OCI-LY1 (cell line): Measurements from ENCODE around the gene FAM199X.

Experiments used
- H2AFZ ChIP-seq: fragments of 200-600 bp; sonication (generic), shearing (Covaris generic); 2 replicates; pipeline ENCODE4 v1.6.0; 2014; ENCODE audit warnings: antibody characterized with exemption, mild to moderate bottlenecking, low read length
- H3F3A ChIP-seq: fragments of 200-600 bp; sonication (generic), shearing (Covaris generic); 2 replicates; pipeline ENCODE4 v1.6.0; 2014; ENCODE audit warnings: mild to moderate bottlenecking, antibody characterized with exemption, low read length, moderate library complexity; ENCODE audit not compliant: insufficient read depth
- H3K27ac ChIP-seq: fragments of 200-600 bp; sonication (generic); 2 replicates; pipeline ENCODE4 v1.5.1; 2014; ENCODE audit warnings: low read length, mixed run types, mild to moderate bottlenecking, low read depth; ENCODE audit not compliant: poor library complexity, severe bottlenecking
- H3K27me3 ChIP-seq: fragments of 200-600 bp; sonication (generic); 2 replicates; pipeline ENCODE4 v1.6.0; 2014; ENCODE audit warnings: antibody characterized with exemption, mild to moderate bottlenecking, low read length, moderate library complexity; ENCODE audit not compliant: insufficient read depth
- H3K36me3 ChIP-seq: fragments of 200-600 bp; sonication (generic); 2 replicates; pipeline ENCODE4 v1.6.1; 2014; ENCODE audit warnings: mild to moderate bottlenecking, antibody characterized with exemption, low read length, moderate library complexity, mixed read lengths; ENCODE audit not compliant: insufficient read depth
- H3K4me1 ChIP-seq: fragments of 200-600 bp; sonication (generic); 2 replicates; pipeline ENCODE4 v1.5.1; 2014; ENCODE audit warnings: mild to moderate bottlenecking, low read length, moderate library complexity; ENCODE audit not compliant: insufficient read depth, severe bottlenecking
- H3K4me2 ChIP-seq: fragments of 200-600 bp; sonication (generic), shearing (Covaris generic); 2 replicates; pipeline ENCODE4 v1.6.1; 2014; ENCODE audit warnings: low read length
- H3K4me3 ChIP-seq: fragments of 200-600 bp; sonication (generic); 2 replicates; pipeline ENCODE4 v1.5.1; 2014; ENCODE audit warnings: low read length, low read depth, mild to moderate bottlenecking, mixed read lengths; ENCODE audit not compliant: poor library complexity, severe bottlenecking
- H3K79me2 ChIP-seq: fragments of 200-600 bp; shearing (Covaris generic); 2 replicates; pipeline ENCODE4 v1.6.1; 2016; ENCODE audit warnings: mixed run types, low read length, mixed read lengths; ENCODE audit not compliant: insufficient read depth
- H3K9ac ChIP-seq: fragments of 200-600 bp; sonication (generic), shearing (Covaris generic); 2 replicates; pipeline ENCODE4 v1.6.1; 2014; ENCODE audit warnings: mild to moderate bottlenecking, low read length, mixed read lengths
- H3K9me2 ChIP-seq: fragments of 200-600 bp; sonication (generic), shearing (Covaris generic); 2 replicates; pipeline ENCODE4 v1.6.1; 2014; ENCODE audit warnings: low read depth, mild to moderate bottlenecking, low read length, mixed read lengths
- H3K9me3 ChIP-seq: fragments of 200-600 bp; shearing (Covaris generic); 2 replicates; pipeline ENCODE4 v1.6.1; 2014; ENCODE audit warnings: low read length, mixed read lengths
- H4K20me1 ChIP-seq: fragments of 200-600 bp; sonication (generic), shearing (Covaris generic); 2 replicates; pipeline ENCODE4 v1.6.0; 2016; ENCODE audit warnings: mild to moderate bottlenecking, low read length; ENCODE audit not compliant: insufficient read depth
- EZH2 ChIP-seq: fragments of 200-600 bp; sonication (generic), shearing (Covaris generic); IDR thresholded peaks from 2 replicates; pipeline ENCODE4 v1.8.0; 2017; ENCODE audit warnings: borderline replicate concordance, mixed run types, mild to moderate bottlenecking, antibody characterized with exemption, low read length, moderate library complexity, mixed read lengths
- TF ChIP-seq, protein P1 (sequence below): fragments of 200-600 bp; sonication (generic), shearing (Covaris generic); IDR thresholded peaks from 2 replicates; pipeline ENCODE4 v1.5.1; 2017; ENCODE audit warnings: mild to moderate bottlenecking, antibody characterized with exemption, low read length, moderate library complexity, mixed read lengths

FAM199X gene

DNA sequence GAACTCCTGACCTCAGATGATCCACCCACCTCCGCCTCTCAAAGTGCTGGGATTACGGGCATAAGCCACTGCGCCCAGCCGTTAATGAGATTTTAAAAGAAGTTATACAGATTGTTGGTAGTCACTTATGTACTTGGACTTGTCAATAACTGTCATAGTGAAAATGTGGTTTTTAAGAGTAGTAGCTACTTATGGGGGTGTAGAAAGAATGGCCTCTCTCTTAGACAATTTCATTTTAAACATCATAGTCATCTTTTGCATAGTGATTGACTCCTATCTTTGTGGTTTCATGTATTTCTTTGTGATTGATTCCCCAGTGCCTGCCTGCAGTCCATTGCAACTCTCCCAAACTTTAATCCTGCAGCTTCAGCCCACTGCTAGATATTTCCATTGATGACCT lies 17.4 kb downstream of the FAM199X start:
- no peaks in the 10 kb centered on the region for H3F3A ChIP-seq
- no peak overlapping the region for H3K4me3 ChIP-seq
- H3K36me3 ChIP-seq = peaks cover 11% of the 10 kb centered on the region
- no peak overlapping the region for H2AFZ ChIP-seq
- H3K4me2 ChIP-seq = no peak overlapping the region
- no peaks in the 10 kb centered on the region for H3K4me1 ChIP-seq
- H3K9me2 ChIP-seq = no peaks in the 10 kb centered on the region
- TF ChIP-seq, protein P1, sequence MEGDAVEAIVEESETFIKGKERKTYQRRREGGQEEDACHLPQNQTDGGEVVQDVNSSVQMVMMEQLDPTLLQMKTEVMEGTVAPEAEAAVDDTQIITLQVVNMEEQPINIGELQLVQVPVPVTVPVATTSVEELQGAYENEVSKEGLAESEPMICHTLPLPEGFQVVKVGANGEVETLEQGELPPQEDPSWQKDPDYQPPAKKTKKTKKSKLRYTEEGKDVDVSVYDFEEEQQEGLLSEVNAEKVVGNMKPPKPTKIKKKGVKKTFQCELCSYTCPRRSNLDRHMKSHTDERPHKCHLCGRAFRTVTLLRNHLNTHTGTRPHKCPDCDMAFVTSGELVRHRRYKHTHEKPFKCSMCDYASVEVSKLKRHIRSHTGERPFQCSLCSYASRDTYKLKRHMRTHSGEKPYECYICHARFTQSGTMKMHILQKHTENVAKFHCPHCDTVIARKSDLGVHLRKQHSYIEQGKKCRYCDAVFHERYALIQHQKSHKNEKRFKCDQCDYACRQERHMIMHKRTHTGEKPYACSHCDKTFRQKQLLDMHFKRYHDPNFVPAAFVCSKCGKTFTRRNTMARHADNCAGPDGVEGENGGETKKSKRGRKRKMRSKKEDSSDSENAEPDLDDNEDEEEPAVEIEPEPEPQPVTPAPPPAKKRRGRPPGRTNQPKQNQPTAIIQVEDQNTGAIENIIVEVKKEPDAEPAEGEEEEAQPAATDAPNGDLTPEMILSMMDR = no peak
- no peak for TF ChIP-seq EZH2
- no peak overlapping the region for H3K27ac ChIP-seq
- H3K27me3 ChIP-seq = no peaks in the 10 kb centered on the region
- no peaks in the 10 kb centered on the region for H3K79me2 ChIP-seq
- H3K9me3 ChIP-seq = no peaks in the 10 kb centered on the region
- no peaks in the 10 kb centered on the region for H4K20me1 ChIP-seq
- H3K9ac ChIP-seq = no peak overlapping the region

DNA sequence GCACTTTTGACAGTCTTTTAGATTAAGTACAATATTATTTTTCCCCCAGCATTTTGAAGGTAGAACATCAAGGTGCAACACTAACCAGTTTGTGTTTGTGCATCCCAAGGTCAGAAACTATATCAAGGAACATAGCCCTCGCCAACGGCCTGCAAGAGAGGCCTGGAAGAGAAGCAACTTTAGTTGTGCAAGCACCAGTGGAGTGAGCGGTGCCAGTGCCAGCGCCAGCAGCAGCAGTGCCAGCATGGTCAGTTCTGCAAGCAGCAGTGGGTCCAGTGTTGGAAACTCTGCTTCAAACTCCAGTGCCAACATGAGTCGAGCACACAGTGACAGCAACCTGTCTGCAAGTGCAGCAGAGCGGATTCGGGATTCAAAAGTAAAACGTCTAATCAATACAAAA lies 21.7 kb downstream of the FAM199X start:
- peaks cover 18% of the 10 kb centered on the region for H3K36me3 ChIP-seq
- H3F3A ChIP-seq = no peaks in the 10 kb centered on the region
- no peak overlapping the region for H3K4me3 ChIP-seq
- no peaks in the 10 kb centered on the region for H3K4me1 ChIP-seq
- H3K9me3 ChIP-seq = no peaks in the 10 kb centered on the region
- TF ChIP-seq, protein P1 = no peak
- TF ChIP-seq EZH2 = no peak
- H3K4me2 ChIP-seq = no peak overlapping the region
- no peak overlapping the region for H2AFZ ChIP-seq
- no peaks in the 10 kb centered on the region for H4K20me1 ChIP-seq
- no peaks in the 10 kb centered on the region for H3K27me3 ChIP-seq
- no peak overlapping the region for H3K9ac ChIP-seq
- H3K9me2 ChIP-seq = no peaks in the 10 kb centered on the region
- no peak overlapping the region for H3K27ac ChIP-seq
- no peaks in the 10 kb centered on the region for H3K79me2 ChIP-seq

DNA sequence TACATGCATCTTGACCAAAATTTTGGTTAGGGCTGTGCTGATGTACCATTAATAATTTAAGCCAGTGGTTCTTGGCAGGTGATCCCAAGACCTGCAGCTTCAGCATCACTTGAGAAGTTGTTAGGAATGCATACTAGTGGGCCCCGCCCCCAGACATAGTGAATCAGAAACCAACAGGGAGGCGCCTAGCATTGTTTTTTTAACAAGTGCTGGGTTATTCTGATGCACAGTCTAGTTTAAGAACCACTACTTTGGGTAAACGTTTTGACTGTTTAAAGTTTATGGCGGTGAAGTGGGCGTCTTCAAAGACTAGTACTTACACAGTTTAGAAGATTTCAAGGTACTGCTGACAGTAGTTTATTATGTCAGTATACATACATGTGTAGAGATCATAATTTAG lies 23.6 kb downstream of the FAM199X start:
- peaks cover 18% of the 10 kb centered on the region for H3K36me3 ChIP-seq

More for the DNA sequence above, 23.6 kb downstream of the FAM199X start:
- no peaks in the 10 kb centered on the region for H3K27me3 ChIP-seq
- H4K20me1 ChIP-seq = no peaks in the 10 kb centered on the region
- H3K9me3 ChIP-seq = no peaks in the 10 kb centered on the region
- no peaks in the 10 kb centered on the region for H3K9me2 ChIP-seq
- no peak overlapping the region for H2AFZ ChIP-seq
- H3K4me3 ChIP-seq = no peak overlapping the region
- no peak overlapping the region for H3K4me2 ChIP-seq
- H3K9ac ChIP-seq = no peak overlapping the region
- no peaks in the 10 kb centered on the region for H3K4me1 ChIP-seq
- TF ChIP-seq, protein P1 = no peak
- no peak overlapping the region for H3K27ac ChIP-seq
- H3K79me2 ChIP-seq = no peaks in the 10 kb centered on the region
- H3F3A ChIP-seq = no peaks in the 10 kb centered on the region
